ENCODE results near the gene IL25.

IL25 gene

GRCh38 chr14:23347406-23348296, 25.0 kb upstream of the IL25 start:
- Histone ChIP-seq H3K79me2 (ENCODE audit: insufficient read depth, low read length) (no peaks in the 10 kb centered on the region), H3K9me3 (ENCODE audit: insufficient read depth, low read depth, low read length) (no peaks in the 10 kb centered on the region), H4K20me1 (ENCODE audit: insufficient read depth, low read length, poor library complexity, severe bottlenecking) (no peaks in the 10 kb centered on the region), H3K36me3 (ENCODE audit: insufficient read depth, low read length) (no peaks in the 10 kb centered on the region), H3K9ac (ENCODE audit: low read depth, low read length, poor library complexity, severe bottlenecking) (no peak overlapping the region), H3K27me3 (ENCODE audit: insufficient read depth, low read length, poor library complexity, severe bottlenecking) (peaks cover 13% of the 10 kb centered on the region), H3K4me1 (ENCODE audit: insufficient read depth, low read length, poor library complexity, severe bottlenecking) (no peaks in the 10 kb centered on the region), H3K4me2 (ENCODE audit: low read depth, low read length, poor library complexity, severe bottlenecking) (no peak overlapping the region), H3K4me3 (ENCODE audit: low read length, poor library complexity, severe bottlenecking) (no peak overlapping the region), H3F3A (ENCODE audit: low read depth) (no peaks in the 10 kb centered on the region), H2AFZ (ENCODE audit: low read length) (no peak overlapping the region), H3K9me2 (replicated peaks; ENCODE audit: low read depth, low read length) (no peaks in the 10 kb centered on the region)
- TF ChIP-seq CTCF (conservative IDR thresholded peaks at IDR 0.05; ENCODE audit: low read length) (no peak), EZH2phosphoT487 (IDR thresholded peaks at IDR 0.05; ENCODE audit: borderline replicate concordance) (no peak)

GRCh38 chr14:23348297-23348655, 24.3 kb upstream of the IL25 start:
- H4K20me1 ChIP-seq (ENCODE audit: insufficient read depth, low read length, poor library complexity, severe bottlenecking): no peaks in the 10 kb centered on the region
- H3K4me2 ChIP-seq (ENCODE audit: low read depth, low read length, poor library complexity, severe bottlenecking): no peak overlapping the region
- H2AFZ ChIP-seq (ENCODE audit: low read length): no peak overlapping the region
- H3K36me3 ChIP-seq (ENCODE audit: insufficient read depth, low read length): no peaks in the 10 kb centered on the region
- no peak for TF ChIP-seq CTCF (conservative IDR thresholded peaks at IDR 0.05; ENCODE audit: low read length)
- no peak for TF ChIP-seq EZH2phosphoT487 (IDR thresholded peaks at IDR 0.05; ENCODE audit: borderline replicate concordance)
- no peaks in the 10 kb centered on the region for H3F3A ChIP-seq (ENCODE audit: low read depth)
- H3K27me3 ChIP-seq (ENCODE audit: insufficient read depth, low read length, poor library complexity, severe bottlenecking): peaks cover 17% of the 10 kb centered on the region
- no peak overlapping the region for H3K9ac ChIP-seq (ENCODE audit: low read depth, low read length, poor library complexity, severe bottlenecking)
- no peaks in the 10 kb centered on the region for H3K4me1 ChIP-seq (ENCODE audit: insufficient read depth, low read length, poor library complexity, severe bottlenecking)
- H3K9me3 ChIP-seq (ENCODE audit: insufficient read depth, low read depth, low read length): no peaks in the 10 kb centered on the region
- no peak overlapping the region for H3K4me3 ChIP-seq (ENCODE audit: low read length, poor library complexity, severe bottlenecking)
- no peaks in the 10 kb centered on the region for H3K79me2 ChIP-seq (ENCODE audit: insufficient read depth, low read length)
- no peaks in the 10 kb centered on the region for H3K9me2 ChIP-seq (replicated peaks; ENCODE audit: low read depth, low read length)

- no peak overlapping the region for H2AFZ ChIP-seq (ENCODE audit: low read length)
- H3K9me3 ChIP-seq (ENCODE audit: insufficient read depth, low read depth, low read length): no peaks in the 10 kb centered on the region
- H3K4me2 ChIP-seq (ENCODE audit: low read depth, low read length, poor library complexity, severe bottlenecking): no peak overlapping the region
- no peaks in the 10 kb centered on the region for H3K36me3 ChIP-seq (ENCODE audit: insufficient read depth, low read length)
- H3K4me3 ChIP-seq (ENCODE audit: low read length, poor library complexity, severe bottlenecking): no peak overlapping the region
- no peaks in the 10 kb centered on the region for H3K9me2 ChIP-seq (replicated peaks; ENCODE audit: low read depth, low read length)
- no peaks in the 10 kb centered on the region for H3K4me1 ChIP-seq (ENCODE audit: insufficient read depth, low read length, poor library complexity, severe bottlenecking)
- no peaks in the 10 kb centered on the region for H3F3A ChIP-seq (ENCODE audit: low read depth)
- no peaks in the 10 kb centered on the region for H4K20me1 ChIP-seq (ENCODE audit: insufficient read depth, low read length, poor library complexity, severe bottlenecking)
- H3K79me2 ChIP-seq (ENCODE audit: insufficient read depth, low read length): no peaks in the 10 kb centered on the region
- no peak overlapping the region for H3K9ac ChIP-seq (ENCODE audit: low read depth, low read length, poor library complexity, severe bottlenecking)
- H3K27me3 ChIP-seq (ENCODE audit: insufficient read depth, low read length, poor library complexity, severe bottlenecking): peaks cover 17% of the 10 kb centered on the region
- TF ChIP-seq CTCF (conservative IDR thresholded peaks at IDR 0.05; ENCODE audit: low read length): no peak
- TF ChIP-seq EZH2phosphoT487 (IDR thresholded peaks at IDR 0.05; ENCODE audit: borderline replicate concordance): no peak
These were observed 23.3 kb upstream of the IL25 start for GRCh38 chr14:23349156-23349845.

Data from Loucy (cell line).